Measurements from ENCODE around the gene CLECL1.
"Not testable (repeated sequence)": the region's sequence is repeated elsewhere in the genome, so short reads cannot be mapped to it uniquely, and the experiment has no call there.

The CLECL1 gene

DNA sequence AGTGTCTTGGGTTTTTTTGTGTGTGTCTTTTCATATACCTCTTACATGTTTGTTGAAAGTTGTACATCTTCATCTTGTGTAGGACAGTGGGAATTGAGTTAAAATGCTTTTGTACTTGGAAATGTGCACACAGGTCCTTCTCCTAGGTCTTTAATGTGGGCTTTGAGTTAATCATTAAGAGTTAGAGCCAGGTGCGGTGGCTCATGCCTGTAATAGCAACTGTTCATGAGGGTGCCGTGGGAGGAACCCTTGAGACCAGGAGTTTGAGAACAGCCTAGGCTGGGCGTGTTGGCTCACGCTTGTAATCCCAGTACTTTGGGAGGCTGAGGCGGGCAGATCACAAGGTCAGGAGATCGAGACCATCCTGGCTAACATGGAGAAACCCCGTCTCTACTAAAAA is 13.9 kb downstream of the CLECL1 start:
- no peak for DNase-seq

DNA sequence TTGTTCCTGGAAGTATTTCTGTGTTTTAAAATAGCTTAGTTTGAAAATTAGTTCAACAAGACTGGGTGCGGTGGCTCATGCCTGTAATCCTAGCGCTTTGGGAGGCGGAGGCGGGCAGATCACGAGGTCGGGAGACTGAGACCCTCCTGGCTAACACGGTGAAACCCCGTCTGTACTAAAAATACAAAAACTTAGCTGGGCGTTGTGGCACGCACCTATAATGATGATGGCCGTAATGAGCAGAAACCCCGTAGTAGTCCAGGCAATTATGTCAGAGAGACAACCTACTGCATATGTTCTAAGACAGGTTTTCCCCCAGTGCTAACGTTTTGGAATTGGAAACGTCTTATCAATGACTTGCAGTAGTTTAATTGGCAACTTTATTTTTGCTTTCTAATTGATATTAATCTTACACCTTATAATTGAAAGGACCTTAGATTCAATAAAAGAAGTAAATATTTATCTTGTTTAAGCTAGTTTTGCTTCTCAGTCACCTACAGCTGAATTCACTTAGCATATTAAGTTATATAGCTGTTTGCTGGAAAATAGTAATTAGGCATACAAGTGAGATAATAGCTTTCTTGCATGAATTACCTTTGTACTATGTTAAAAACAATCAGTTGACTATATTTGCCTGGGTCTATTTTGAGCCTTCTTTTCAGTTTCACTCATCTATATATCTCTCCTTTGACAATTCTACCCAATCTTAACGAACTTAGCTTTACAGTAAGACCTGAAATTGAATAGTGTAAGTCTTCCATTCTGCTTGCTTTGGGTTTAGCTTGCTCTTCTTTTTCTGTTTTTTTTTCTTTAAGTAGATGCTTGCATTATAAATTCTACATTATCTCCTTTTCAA is 15.6 kb downstream of the CLECL1 start:
- DNase-seq, result no peak

DNA sequence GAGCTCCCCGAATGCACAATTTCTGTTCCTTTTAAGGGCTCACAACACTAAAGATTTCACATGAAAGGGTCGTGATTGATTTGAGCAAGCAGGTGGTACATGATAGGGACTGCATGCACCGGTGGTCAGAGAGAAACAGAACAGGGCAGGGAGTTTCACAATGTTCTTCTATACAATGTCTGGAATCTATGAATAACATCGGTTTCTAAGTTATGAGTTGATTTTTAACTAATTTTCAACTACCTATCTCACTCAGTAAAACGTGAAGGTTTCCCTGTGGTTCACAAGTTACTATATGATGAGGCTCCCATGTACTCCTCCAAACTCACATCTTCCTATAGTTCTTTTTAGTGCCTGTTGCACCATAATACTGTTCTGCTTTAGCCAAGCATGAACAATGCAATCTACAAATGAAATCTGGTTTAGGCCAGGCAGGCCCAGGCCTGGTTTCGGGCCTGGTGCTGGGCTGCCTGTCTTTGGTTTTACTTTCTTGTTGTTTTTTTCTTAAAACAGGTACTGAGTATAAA is 19.8 kb downstream of the CLECL1 start:
- not testable (repeated sequence) for DNase-seq

DNA sequence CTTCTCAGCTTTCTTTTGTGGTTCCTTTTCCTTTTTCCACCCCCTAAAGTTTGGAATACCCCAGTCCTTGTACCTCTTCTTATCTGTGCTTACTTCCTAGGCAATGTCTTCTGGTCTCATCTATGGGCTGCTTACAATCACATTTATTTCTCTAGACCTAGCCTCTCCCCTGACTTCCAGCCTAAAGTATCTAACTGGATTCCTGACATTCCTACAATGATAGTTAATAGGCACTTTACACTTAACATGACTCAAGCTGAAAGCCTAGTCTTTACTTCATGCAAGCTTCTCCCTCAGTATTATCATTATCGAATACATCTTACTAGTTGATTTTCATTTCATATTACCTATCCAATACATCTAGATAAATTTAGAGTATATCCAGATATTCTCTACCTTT is 21.2 kb downstream of the CLECL1 start:
- DNase-seq, result peak; percentile 73

DNA sequence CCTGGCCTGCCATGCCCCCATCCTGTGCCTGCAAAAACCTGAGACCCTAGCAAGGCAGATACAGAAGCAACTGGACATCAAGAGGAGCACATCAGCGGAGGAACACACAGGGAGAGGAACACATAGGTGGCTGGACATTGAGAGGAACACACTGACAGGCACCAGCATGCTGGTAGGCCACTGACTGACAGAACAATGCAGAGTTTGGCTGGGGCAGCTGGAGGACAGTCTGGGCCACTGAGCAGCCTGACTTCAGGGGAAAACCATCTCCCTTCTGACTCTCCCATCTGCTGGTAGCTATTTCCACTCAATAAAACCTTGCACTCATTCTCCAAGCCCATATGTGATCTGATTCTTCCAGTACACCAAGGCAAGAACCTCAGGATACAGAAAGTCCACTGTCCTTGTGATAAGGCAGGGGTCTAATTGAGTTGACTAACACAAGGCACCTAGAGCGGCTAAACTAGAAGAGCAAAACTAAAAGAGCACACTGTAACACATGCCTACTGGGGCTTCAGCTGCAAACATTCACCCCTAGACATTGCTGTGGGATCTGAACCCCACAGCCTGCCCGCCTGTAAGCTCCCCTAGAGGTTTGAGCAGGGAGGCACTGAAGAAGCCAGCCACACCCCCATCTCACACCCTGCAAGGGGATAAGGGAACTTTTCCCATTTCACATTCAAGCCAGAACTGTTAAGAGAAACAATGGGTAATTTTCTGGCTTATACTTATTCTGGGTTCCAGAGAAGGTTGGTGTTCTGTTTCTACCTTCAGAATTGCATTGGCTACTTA is 22.1 kb downstream of the CLECL1 start:
- no peak for DNase-seq

DNA sequence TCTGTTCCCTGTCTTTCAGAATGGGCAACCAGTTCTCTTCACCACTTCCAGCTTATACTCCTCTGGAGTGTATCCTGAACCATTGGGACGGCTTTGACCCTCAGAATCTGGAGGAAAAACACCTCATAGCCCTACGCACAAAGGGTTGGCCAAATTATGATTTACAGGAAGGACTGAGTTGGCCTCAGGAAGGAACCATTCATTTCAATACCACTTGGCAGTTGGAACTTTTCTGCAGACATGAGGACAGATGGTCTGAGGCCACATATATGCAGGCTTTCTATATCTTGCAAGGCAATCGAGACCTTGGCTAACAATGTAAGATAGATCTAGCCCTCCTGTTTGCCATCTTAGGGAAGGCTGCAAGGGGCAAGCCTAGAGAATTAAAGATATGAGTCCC is 24.0 kb downstream of the CLECL1 start:
- no peak for DNase-seq

DNA sequence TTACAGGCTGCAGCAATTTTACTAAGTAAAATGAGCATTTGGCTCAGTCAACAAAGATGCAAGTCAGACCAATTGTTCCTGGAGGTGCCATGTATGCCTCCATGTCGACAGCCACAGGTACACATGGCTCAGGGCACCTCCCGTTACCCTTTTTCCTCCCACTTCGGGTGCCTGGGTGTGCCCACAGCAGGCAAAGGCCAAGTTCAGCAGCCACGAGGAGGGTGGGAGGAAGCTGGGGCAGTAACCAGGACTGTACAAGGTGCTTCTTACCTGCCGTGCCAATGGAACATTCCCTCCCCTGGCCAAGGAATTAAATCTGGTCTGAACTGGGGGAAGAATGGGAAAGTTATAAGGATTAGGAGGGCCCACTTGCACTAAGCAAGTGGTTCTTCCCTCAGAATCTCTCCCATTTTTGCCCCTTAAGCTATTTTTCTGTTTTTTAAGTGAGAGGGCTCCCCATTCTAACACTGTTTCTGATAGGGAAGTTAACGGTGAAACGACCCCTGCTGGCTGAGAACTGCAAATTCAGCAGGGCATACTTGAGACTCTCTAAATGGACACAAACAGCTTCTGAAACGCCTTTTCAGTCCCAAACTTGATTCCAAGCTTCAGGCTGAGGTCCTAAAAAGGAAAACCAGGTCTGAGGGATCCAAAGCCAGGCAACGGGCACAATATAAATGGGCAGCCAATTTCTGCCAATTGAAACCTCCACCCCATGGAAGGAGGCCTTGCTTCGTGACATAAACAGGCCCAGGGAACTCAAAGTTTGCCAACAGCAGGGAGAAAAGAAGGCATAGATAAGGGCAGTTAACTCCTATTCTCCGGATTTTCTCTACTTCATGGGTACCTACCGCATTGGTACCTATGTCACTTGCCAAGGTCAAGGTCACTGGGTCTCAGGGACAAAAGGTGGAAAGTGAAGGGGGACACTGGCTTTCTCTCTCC is 24.8 kb downstream of the CLECL1 start:
- DNase-seq, result peak; percentile 40

DNA sequence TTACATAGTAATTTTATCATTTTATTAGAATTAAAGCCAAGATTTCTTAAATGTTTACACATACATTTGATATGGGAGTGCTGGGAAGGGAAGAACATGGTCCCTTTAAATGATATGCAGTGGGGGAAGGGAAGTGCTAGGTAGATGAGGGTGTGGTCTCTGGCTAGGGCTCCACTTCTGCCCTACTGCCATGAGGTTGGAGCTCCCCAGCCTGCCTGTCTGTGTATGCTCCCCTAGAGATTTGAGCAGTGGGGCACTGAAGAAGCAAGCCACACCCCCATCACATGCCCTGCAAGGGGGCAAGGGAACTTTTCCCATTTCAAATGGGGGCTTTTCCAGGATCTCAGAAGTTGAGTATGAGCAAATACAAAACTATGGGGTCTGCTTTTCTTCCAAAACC is 25.5 kb downstream of the CLECL1 start:
- no peak for DNase-seq

DNA sequence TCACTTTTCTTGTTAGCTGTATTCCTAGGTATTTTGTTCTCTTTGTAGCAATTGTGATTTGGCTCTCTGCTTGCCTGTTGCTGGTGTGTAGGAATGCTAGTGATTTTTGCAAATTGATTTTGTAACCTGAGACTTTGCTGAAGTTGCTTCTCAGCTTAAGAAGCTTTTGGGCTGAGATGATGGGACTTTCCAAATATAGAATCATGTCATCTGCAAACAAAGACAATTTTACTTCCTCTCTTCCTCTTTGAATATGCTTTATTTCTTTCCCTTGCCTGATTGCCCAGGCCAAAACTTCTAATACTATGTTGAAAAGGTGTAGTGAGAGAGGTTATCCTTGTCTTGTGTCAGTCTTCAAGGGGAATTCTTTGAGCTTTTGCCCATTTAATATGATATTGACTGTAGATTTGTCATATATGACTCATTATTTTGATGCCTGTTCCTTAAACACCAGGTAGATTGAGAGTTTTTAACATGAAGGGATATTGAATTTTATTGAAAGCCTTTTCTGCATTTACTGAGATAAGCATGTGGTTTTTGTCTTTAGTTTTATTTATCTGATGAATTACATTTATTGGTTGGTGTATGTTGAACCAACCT is 26.7 kb downstream of the CLECL1 start:
- DNase-seq, result no peak

DNA sequence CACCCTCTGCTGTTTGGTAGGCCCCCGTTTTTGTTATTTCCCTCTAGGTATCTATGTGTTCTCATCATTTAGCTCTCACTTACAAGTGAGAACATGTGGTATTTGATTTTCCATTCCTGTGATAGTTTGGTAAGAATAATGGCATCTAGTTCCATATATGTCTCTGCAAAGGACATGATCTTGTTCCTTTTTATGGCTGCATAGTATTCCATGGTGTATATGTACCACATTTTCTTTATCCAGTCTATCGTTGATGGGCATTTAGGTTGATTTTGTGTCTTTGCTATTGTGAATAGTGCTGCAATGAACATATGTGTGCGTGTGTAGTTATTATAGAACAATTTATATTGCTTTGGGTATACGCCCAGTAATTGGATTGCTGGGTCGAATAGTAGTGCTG is 28.3 kb downstream of the CLECL1 start:
- DNase-seq, result not testable (repeated sequence)

DNA sequence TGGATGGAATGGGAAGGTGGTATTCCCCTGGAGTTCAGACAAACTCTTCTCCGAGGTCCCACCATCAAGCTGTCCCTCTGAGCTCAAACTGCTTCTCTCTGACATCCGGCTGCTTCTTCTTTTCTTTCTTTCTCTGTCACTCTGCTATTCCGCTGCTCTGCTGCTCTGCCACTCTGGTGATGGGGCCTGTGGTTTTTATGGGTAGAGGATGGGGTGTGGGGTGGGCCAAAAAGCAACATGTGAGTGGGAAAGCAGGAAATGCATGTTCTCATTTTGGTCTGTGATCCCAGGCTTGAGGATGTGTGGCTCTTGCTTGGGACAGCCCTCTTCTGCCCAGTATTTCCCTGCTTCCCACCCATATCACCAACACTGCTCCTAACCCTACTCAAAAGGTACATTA is 30.6 kb downstream of the CLECL1 start:
- DNase-seq, result no peak

DNA sequence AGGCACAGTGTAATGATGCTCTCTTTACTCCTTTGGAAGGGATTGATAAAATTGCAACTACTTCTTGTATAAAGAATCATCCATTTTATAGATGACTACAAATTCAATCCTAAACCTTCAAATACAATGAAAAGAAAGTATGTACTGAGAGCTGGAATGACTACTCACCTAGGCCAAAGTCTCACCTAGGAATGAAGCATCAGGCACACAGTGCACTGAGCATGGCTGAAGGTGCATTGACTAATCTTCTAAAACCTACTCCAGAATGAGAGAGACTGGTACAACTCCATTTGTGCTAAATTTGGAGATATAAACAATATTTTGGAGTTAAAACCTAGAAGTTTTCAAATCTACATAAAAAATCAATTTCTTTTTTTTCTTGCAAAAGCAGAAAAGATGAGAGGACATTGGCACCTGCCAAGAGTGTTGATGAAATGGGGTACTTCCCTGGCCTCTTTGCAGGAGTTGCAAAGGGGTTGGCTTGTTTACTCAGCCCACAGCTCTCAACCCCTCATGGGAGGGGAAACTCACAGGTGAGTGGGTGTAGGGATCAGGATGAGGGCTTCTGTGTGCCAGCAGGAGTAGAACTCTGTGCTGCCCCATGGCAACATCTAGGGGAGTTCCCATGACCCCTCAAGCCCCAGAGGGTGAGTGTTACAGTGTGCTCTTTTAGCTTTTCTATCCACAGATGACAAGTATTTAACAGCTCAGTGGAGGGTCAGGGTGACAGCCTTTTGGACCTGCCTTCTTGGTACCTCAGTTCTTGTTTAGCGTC is 31.3 kb downstream of the CLECL1 start:
- DNase-seq, result no peak

DNA sequence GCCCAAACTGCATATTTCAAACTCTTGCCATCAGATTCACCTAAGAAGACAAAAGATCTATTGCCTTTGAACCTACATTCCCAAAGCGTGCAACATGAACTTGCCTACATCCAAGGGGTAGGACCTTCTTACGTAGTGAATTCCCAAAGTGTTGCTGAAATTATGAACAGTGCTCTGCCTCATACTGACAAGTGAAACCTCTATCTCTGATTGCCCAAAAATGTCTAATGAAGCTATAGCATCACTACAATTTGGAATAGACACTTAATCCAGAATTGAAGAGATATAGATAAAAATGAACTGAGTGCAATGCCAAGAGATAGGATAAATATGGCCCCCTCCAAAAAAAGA is 32.3 kb downstream of the CLECL1 start:
- DNase-seq, result no peak

DNA sequence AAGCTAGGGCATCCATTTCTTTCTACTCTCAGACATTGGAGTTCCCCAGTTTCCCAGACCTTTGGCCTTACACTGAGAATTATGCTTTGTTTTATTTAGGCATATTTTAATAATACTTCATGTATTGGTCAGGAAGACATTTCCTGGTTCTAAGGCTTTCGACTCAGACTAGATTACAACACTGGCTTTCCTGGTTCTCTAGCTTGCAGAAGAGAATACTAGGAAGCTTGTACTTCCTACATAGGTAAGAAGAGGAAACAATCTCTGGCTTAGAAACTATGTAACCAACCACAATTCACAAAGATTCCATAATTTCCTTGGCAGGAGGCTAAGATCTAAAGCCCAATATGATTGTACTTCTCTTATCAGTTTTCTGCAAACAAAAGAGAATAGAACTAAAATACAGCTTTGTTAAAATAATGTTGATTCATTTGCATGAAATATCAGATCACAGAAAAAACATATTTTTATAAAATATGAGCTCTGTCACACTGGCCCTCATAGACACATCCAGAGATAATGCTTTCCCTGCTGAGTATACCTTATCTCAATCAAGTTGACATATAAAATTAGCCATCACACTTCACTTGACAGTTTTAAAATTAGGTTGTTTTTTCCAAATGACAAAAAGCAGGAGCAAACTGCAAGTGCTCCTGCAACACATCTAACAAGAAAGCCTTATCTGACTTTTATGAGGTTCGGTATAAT is 32.8 kb downstream of the CLECL1 start:
- no peak for DNase-seq

DNA sequence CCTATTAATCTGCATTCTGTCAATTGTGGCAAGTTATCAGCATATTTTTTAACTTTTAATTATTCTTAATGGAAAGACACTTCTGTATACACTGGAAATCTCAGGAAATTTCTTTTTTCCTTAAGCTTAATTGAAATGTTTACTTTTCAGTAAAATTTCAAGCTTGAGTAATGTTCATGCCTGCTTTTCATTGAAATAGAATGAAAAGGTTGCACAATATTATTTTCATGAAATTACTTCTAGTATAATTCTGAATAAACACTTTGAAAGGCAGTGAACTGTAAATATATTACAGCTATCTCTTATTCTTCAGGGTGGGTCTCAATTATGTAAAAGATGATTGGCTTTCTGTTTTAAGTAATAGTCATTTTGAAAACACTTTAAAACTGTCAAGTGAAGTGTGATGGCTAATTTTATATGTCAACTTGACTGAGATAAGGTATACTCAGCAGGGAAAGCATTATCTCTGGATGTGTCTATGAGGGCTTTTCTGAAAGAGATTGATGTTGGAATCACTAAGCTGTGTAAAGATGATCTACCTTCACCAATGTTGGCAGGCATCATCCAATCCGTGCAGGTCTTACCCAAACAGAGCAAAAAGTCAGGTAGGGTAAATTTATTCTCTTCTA is 33.5 kb downstream of the CLECL1 start:
- DNase-seq, result no peak

DNA sequence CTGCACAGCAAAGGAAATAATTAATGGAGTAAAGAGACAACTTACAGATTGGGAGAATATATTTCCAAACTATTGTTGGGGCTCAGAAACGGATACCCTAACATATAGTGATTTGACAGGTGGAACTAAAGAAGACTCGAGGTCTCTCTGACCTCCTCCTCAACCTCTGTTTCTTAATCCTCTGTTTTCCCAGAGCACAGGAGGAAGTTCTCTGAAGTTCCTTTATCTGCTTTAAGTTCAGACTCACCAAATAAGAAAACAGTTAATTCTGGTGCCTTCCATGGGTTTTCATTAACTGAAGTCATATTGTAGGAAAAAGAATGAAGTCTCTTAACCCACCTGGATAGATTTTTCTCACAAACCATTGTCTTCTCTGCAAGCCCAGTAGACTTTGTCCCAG is 34.2 kb downstream of the CLECL1 start:
- no peak for DNase-seq

DNA sequence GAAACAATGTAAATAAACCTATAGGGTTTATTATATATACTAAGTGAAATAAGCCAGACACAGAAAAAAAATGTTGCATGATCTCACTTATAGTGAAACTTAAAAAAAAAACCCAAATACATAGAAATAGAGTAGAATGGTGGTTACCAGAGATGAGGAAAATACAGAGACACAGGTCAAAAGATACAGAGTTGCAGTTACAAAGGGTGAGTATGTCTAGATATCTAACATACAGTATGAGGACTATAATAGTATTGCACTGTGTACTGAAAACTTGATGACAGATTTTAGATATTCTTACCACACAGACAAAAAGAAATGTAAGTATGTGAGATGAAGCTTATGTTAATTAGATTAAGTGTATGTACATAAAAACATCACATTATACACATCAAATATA is 35.3 kb downstream of the CLECL1 start:
- DNase-seq, result no peak

DNA sequence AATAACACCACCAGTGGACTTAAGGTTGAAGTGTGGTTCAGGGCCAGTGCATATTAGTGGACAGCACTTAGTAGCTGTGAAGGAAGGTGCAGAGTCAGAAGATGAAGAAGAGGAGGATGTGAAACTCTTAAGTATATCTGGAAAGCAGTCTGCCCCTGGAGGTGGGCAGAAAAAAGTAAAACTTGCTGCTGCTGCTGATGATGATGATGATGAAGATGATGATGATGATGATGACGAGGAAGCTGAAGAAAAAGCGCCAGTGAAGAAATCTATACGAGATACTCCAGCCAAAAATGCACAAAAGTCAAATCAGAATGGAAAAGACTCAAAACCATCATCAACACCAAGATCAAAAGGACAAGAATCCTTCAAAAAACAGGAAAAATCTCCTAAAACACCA is 37.2 kb downstream of the CLECL1 start:
- DNase-seq, result not testable (repeated sequence)

DNA sequence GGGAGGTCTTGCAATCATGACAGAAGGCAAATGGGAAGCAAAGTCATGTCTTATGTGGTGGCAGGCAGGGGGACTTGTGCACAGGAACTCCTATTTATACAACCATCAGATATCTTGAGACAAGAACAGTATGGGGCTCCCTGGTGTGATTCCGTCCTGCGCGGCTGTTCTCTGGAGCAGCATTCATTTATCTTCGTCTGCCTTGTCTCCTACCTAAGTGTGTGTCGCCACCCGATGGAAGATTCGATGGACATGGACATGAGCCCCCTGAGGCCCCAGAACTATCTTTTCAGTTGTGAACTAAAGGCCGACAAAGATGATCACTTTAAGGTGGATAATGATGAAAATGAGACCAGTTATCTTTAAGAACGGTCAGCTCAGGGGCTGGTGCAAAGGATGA is 37.7 kb downstream of the CLECL1 start:
- DNase-seq, result not testable (repeated sequence)

DNA sequence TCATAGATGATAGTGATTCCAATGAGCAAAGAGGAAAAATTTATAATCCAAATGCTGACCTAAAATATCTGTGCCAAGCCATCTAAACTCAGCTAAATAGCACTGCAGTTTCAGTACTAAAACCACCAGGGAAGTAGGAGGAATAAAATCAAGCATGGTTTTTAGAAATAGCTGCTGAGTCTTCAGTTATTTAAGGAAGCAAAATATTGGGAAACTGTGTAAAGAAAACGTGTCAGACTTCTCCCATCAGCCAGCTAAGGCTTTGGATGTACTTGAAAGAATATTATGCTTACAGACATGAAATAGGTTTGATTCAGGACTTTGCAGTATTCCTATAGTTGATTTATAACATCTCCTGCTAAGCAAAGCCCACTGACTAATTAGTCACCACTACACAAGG is 38.7 kb downstream of the CLECL1 start:
- no peak for DNase-seq

DNA sequence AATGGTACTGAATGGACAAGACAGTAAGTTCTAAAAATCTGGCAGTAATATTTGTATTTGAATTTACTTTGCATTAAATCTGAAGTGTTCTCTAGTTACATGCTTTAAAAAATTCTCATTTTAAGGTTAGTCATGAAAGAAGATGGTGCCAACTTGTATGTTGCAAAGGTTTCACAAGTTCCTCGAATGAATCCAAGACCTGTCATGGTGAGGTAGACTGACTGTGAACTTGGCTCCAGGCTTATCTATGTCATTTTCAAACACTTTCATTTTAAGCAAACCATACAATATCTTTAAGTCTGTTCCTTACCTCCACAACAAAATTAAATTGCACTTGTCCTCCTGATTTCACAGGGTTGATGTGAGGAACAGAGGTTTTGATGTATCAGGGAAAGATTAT is 40.0 kb downstream of the CLECL1 start:
- no peak for DNase-seq

Data from kidney glomerular epithelial cell (primary cell).